Fibroblast of skin of left quadriceps (primary cell): ENCODE data around the gene CNTNAP2.
"Not testable (repeated sequence)": the region's sequence is repeated elsewhere in the genome, so short reads cannot be mapped to it uniquely, and the experiment has no call there.

ENCODE experiments used
- DNase-seq, 2 experiments: peaks; one replicate each; pipeline ENCODE4 v3.0.0-alpha.2; 2013; ENCODE audit warnings: low read depth in 2 of 2

Gene CNTNAP2

GRCh38 chr7:148391591-148391990, 2275.0 kb downstream of the CNTNAP2 start:
- DNase-seq: no peak

GRCh38 chr7:148394582-148394981, 2278.0 kb downstream of the CNTNAP2 start:
- DNase-seq: no peak

- no peak for DNase-seq
Measured at GRCh38 chr7:148395352-148395811, 2278.8 kb downstream of the CNTNAP2 start.

- DNase-seq: no peak
Measured at GRCh38 chr7:148395990-148396716, 2279.6 kb downstream of the CNTNAP2 start.

- no peak for DNase-seq
Measured at GRCh38 chr7:148397056-148397455, 2280.5 kb downstream of the CNTNAP2 start.

- DNase-seq: no peak
Measured at GRCh38 chr7:148397551-148397950, 2280.9 kb downstream of the CNTNAP2 start.

- DNase-seq: no peak
Measured at GRCh38 chr7:148397985-148398384, 2281.4 kb downstream of the CNTNAP2 start.

GRCh38 chr7:148398844-148399365, 2282.3 kb downstream of the CNTNAP2 start:
- DNase-seq: no peak

GRCh38 chr7:148400101-148400500, 2283.5 kb downstream of the CNTNAP2 start:
- no peak for DNase-seq

GRCh38 chr7:148402159-148402558, 2285.6 kb downstream of the CNTNAP2 start:
- DNase-seq: no peak

- no peak for DNase-seq
Measured at GRCh38 chr7:148403466-148403993, 2286.9 kb downstream of the CNTNAP2 start.

GRCh38 chr7:148408307-148408706, 2291.7 kb downstream of the CNTNAP2 start:
- DNase-seq: no peak

GRCh38 chr7:148410905-148411304, 2294.3 kb downstream of the CNTNAP2 start:
- no peak for DNase-seq

- DNase-seq: no peak
Measured at GRCh38 chr7:148412691-148413090, 2296.1 kb downstream of the CNTNAP2 start.

GRCh38 chr7:148419856-148420832, 2303.5 kb downstream of the CNTNAP2 start:
- DNase-seq: no peak

GRCh38 chr7:148422030-148422429, 2305.4 kb downstream of the CNTNAP2 start:
- no peak for DNase-seq

- not testable (repeated sequence) for DNase-seq
Measured at GRCh38 chr7:148426393-148426792, 2309.8 kb downstream of the CNTNAP2 start.

GRCh38 chr7:148430690-148431089, 2314.1 kb downstream of the CNTNAP2 start:
- not testable (repeated sequence) for DNase-seq

- no peak for DNase-seq
Measured at GRCh38 chr7:148433521-148434180, 2317.1 kb downstream of the CNTNAP2 start.

- DNase-seq: peak; percentile 37 to 42
Measured at GRCh38 chr7:148434181-148434757, 2317.7 kb downstream of the CNTNAP2 start.

GRCh38 chr7:148434887-148435286, 2318.3 kb downstream of the CNTNAP2 start:
- DNase-seq: no peak
